HCT116 (cell line): ENCODE data around the gene USP30. TPM values are rescaled to one million over a fixed set of nuclear protein-coding genes. Genes with fewer than 3 reads are reported as not detected.

ENCODE experiments used
- ATAC-seq: fragments of 200-7000 bp; cut with Tn5 transposase; 2 replicates; pipeline ENCODE4 v1.9.1; 2020; ENCODE audit warnings: mild to moderate bottlenecking, moderate library complexity
- BruUV-seq: library from RNA; stranded (reverse); fragments of 400-500 nt; replicated peaks from 2 replicates; lab custom pipeline; 2021; lab: Mats Ljungman, UMichigan
- CTCF ChIA-PET: fragments of 300-600 bp; sonication (Branson Sonifier 250); formaldehyde crosslinking; loops from one replicate; lab custom pipeline; 2021; ENCODE audit warnings: antibody characterized with exemption; lab: Charles Lee
- POLR2A ChIA-PET: fragments of 300-600, 350-600 bp; sonication (Branson Sonifier 250); formaldehyde crosslinking; loops from one replicate; lab custom pipeline; 2021; ENCODE audit warnings: antibody characterized with exemption; lab: Charles Lee
- RAD21 ChIA-PET, 2 experiments: fragments of 300-600 bp; sonication (Branson Sonifier 250); formaldehyde crosslinking; loops; one replicate each; lab custom pipeline; 2023; ENCODE audit warnings: low total read pairs in 2 of 2; ENCODE audit not compliant: uncharacterized antibody in 2 of 2, unreplicated experiment in 2 of 2, low non-redundant PET in 1 of 2; lab: Charles Lee
- DNase-seq: peaks from one replicate; pipeline ENCODE4 v3.0.0-alpha.2; 2010; ENCODE audit warnings: low read depth, low spot score
- H2AFZ ChIP-seq: fragments of 200-600 bp; shearing (Covaris generic), sonication (generic); 2 replicates; pipeline ENCODE4 v1.6.1; 2017; ENCODE audit warnings: low read depth, mixed run types, mixed read lengths, antibody characterized with exemption, low read length; ENCODE audit not compliant: poor library complexity, severe bottlenecking
- H3K27ac ChIP-seq: 2 replicates; pipeline ENCODE4 v1.5.1; 2012; ENCODE audit warnings: low read depth, low read length
- H3K27me3 ChIP-seq: fragments of 200-600 bp; sonication (generic); 2 replicates; pipeline ENCODE4 v1.6.1; 2016; ENCODE audit warnings: mixed run types, low read length, mixed read lengths; ENCODE audit not compliant: insufficient read depth
- H3K36me3 ChIP-seq, 2 experiments: fragments of 200-500 bp in 1 of 2; fragments of 200-600 bp in 1 of 2; sonication (Bioruptor generic) in 1 of 2; sonication (generic) in 1 of 2; 2 replicates each; pipeline versions ENCODE4 v1.5.1 to v1.6.1; 2014 to 2016; ENCODE audit warnings: low read length in 2 of 2, inconsistent platforms in 1 of 2, mixed read lengths in 1 of 2, mixed run types in 1 of 2; ENCODE audit not compliant: insufficient read depth in 2 of 2, control insufficient read depth in 1 of 2
- H3K4me1 ChIP-seq, 2 experiments: fragments of 200-600 bp in 1 of 2; sonication (generic) in 1 of 2; 2 replicates each; pipeline versions ENCODE4 v1.5.1 to v1.6.1; 2012 to 2017; ENCODE audit warnings: low read length in 2 of 2, inconsistent platforms in 1 of 2, mild to moderate bottlenecking in 1 of 2, mixed read lengths in 1 of 2, mixed run types in 1 of 2, moderate library complexity in 1 of 2; ENCODE audit not compliant: insufficient read depth in 2 of 2, control insufficient read depth in 1 of 2
- H3K4me2 ChIP-seq: fragments of 200-600 bp; sonication (generic); 2 replicates; pipeline ENCODE4 v1.6.1; 2017; ENCODE audit warnings: mixed run types, low read length, mixed read lengths
- H3K4me3 ChIP-seq, 2 experiments: fragments of 200-600 bp in 1 of 2; sonication (generic) in 1 of 2; replicated peaks in 1 of 2; 2 replicates each; pipeline ENCODE4 v1.5.1; 2011 to 2016; ENCODE audit warnings: low read length in 2 of 2, control low read depth in 1 of 2, low read depth in 1 of 2, mild to moderate bottlenecking in 1 of 2, mixed read lengths in 1 of 2, mixed run types in 1 of 2
- H3K79me2 ChIP-seq: fragments of 200-600 bp; sonication (generic); 2 replicates; pipeline ENCODE4 v1.6.1; 2017; ENCODE audit warnings: mild to moderate bottlenecking, mixed run types, low read length, moderate library complexity, mixed read lengths; ENCODE audit not compliant: insufficient read depth
- H3K9ac ChIP-seq: fragments of 200-600 bp; sonication (generic); 2 replicates; pipeline ENCODE4 v1.6.1; 2016; ENCODE audit warnings: low read length, mixed read lengths
- H3K9me2 ChIP-seq: fragments of 200-600 bp; sonication (generic), shearing (Covaris generic); 2 replicates; pipeline ENCODE4 v1.6.1; 2017; ENCODE audit warnings: mixed run types, mild to moderate bottlenecking, moderate library complexity; ENCODE audit not compliant: insufficient read depth
- H3K9me3 ChIP-seq, 2 experiments: fragments of 200-500 bp in 1 of 2; fragments of 200-600 bp in 1 of 2; sonication (Bioruptor generic) in 1 of 2; sonication (generic) in 1 of 2; 2 replicates each; pipeline ENCODE4 v1.6.1; 2014 to 2017; ENCODE audit warnings: low read length in 2 of 2, mixed read lengths in 2 of 2, inconsistent platforms in 1 of 2, low read depth in 1 of 2, mild to moderate bottlenecking in 1 of 2, mixed run types in 1 of 2, moderate library complexity in 1 of 2; ENCODE audit not compliant: control insufficient read depth in 1 of 2, insufficient read depth in 1 of 2
- H4K20me1 ChIP-seq: fragments of 200-600 bp; sonication (generic), shearing (Covaris generic); 2 replicates; pipeline ENCODE4 v1.6.1; 2017; ENCODE audit warnings: mixed run types, mild to moderate bottlenecking, moderate library complexity; ENCODE audit not compliant: insufficient read depth
- CEBPB ChIP-seq: IDR thresholded peaks from 2 replicates; pipeline ENCODE4 v1.6.1; 2012; ENCODE audit warnings: low read depth
- ELF1 ChIP-seq: IDR thresholded peaks from 2 replicates; pipeline ENCODE4 v1.6.1; 2012; ENCODE audit warnings: low read depth, borderline replicate concordance
- EZH2 ChIP-seq: fragments of 200-600 bp; sonication (generic); IDR thresholded peaks from 2 replicates; pipeline ENCODE4 v1.6.1; 2017; ENCODE audit warnings: antibody characterized with exemption, mixed run types
- EZH2phosphoT487 ChIP-seq: fragments of 200-600 bp; IDR thresholded peaks from 2 replicates; pipeline ENCODE4 v1.6.1; 2018; ENCODE audit warnings: antibody characterized with exemption, borderline replicate concordance
- MAX ChIP-seq: IDR thresholded peaks from 2 replicates; pipeline ENCODE4 v1.6.1; 2012
- SRF ChIP-seq: IDR thresholded peaks from 2 replicates; pipeline ENCODE4 v1.6.1; 2012; ENCODE audit warnings: low read depth
- ZNF274 ChIP-seq: fragments of 200-500 bp; sonication (Bioruptor generic); IDR thresholded peaks from 2 replicates; pipeline ENCODE4 v1.6.1; 2014; ENCODE audit warnings: mild to moderate bottlenecking, low read depth, low read length, inconsistent platforms
- intact Hi-C: fragments of 100-400 bp; cut with micrococcal nuclease; formaldehyde crosslinking; loops from 2 replicates; pipeline ENCODE4 v1.10.0; 2022
- total RNA-seq: library from RNA; stranded (reverse); gene quantifications from one replicate; pipeline ENCODE4 v1.2.1, GENCODE V29; 2021; ENCODE audit not compliant: unreplicated experiment

Gene USP30
- total RNA-seq, 1 experiment from 2014 or later, result 9.2 TPM

DNA sequence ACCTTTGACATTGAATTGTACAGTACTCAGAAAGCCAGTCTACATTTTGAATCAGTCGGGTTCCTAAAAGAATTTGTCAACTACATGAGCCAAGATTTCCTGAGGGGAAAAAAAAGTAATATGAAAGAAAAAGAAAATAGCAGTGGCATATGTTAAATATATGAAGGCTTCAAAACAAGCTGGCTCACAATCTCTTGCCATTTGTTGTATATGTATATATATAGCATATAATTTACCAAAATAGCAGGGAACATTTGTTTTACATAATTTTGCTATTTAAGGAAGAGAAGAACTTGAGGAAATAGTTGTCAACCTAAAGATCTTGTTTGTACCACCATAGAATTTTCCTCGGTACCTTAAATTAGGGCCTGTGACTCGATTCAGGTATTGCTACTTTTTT is 48.4 kb upstream of the USP30 start (continued):
- TF ChIP-seq EZH2phosphoT487, result no peak
- no peak for TF ChIP-seq MAX

DNA sequence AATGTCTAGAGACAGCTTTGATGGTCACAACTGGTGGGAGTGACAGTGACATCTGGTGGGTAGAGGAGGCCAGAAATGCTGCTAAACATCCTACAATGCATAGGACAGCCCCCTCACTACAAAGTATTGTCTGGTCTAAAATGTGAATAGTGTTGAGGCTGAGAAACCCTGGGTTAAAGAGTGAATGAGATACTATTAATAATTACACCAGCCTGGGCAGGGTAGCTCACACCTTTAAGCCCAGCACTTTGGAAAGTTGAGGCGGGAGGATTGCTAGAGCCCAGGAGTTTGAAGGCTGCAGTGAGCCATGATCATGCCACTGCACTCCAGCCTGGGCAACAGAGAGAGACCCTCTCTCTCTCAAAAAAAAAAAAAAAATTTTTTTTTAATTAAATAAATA is 42.6 kb upstream of the USP30 start:
- no TSS peak for BruUV-seq
- no peaks in the 10 kb centered on the region for H3K79me2 ChIP-seq
- no peaks in the 10 kb centered on the region for H3K9me2 ChIP-seq
- POLR2A ChIA-PET, result no interaction called here
- no peak overlapping the region for H3K4me3 ChIP-seq
- no peak overlapping the region for H3K9ac ChIP-seq
- no peaks in the 10 kb centered on the region for H3K36me3 ChIP-seq
- TF ChIP-seq ELF1 (no peak), ZNF274 (no peak)
- ATAC-seq (no peak), DNase-seq (no peak)
- CTCF ChIA-PET, result no interaction called here
- H3K27ac ChIP-seq, result no peak overlapping the region
- H3K9me3 ChIP-seq, result no peaks in the 10 kb centered on the region
- H3K27me3 ChIP-seq, result peaks cover 23% of the 10 kb centered on the region
- RAD21 ChIA-PET, result no interaction called here
- no peaks in the 10 kb centered on the region for H4K20me1 ChIP-seq
- intact Hi-C loops, result no loop called here
- H3K4me1 ChIP-seq, result no peaks in the 10 kb centered on the region
- no peak overlapping the region for H2AFZ ChIP-seq
- no peak overlapping the region for H3K4me2 ChIP-seq

DNA sequence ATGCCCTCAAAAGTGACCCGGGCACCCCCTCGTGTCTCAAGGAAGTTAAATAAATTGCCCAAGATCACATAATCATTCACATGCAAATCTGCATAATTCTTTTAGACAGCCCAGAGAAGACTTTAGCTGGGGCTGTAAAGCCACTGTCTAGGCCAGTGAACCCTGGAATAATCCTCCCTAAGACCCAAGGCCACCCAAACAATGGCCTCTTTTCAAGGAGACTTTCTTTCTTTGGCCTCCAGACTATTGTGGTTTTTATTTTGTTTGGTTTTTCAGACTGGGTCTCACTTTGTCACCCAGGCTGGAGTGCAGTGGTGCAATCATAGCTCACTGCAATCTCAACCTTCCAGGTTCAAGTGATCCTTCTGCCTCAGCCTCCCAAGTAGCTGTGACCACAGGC is 42.1 kb upstream of the USP30 start:
- H2AFZ ChIP-seq, result no peak overlapping the region
- no peaks in the 10 kb centered on the region for H3K79me2 ChIP-seq
- BruUV-seq, result no TSS peak
- no peaks in the 10 kb centered on the region for H3K36me3 ChIP-seq
- ChIA-PET CTCF (no interaction called here), POLR2A (no interaction called here)
- H3K9me3 ChIP-seq, result no peaks in the 10 kb centered on the region
- H4K20me1 ChIP-seq, result no peaks in the 10 kb centered on the region
- DNase-seq (no peak), ATAC-seq (no peak)
- no peak overlapping the region for H3K4me3 ChIP-seq
- H3K27me3 ChIP-seq, result peaks cover 28% of the 10 kb centered on the region
- intact Hi-C loops, result no loop called here
- TF ChIP-seq SRF (no peak), CEBPB (no peak), EZH2 (no peak)
- TF ChIP-seq, all 23 proteins: peak for 0
- Histone ChIP-seq H3K4me1 (no peaks in the 10 kb centered on the region), H3K9me2 (no peaks in the 10 kb centered on the region), H3K9ac (no peak overlapping the region), H3K4me2 (no peak overlapping the region), H3K27ac (no peak overlapping the region)
- RAD21 ChIA-PET, result no interaction called here
